Mucosa of gallbladder (tissue), 1 donor: ENCODE data around the gene MRTFA. TPM values are rescaled to one million over a fixed set of nuclear protein-coding genes. Genes with fewer than 3 reads are reported as not detected.

ENCODE experiments used
- DNase-seq: peaks from one replicate; pipeline ENCODE4 v3.0.0-alpha.2; 2020; ENCODE audit warnings: low spot score
- total RNA-seq: library from RNA; stranded (reverse); gene quantifications from one replicate; pipeline ENCODE4 v1.2.1, GENCODE V29; 2021
- donor health status: DM: no; HTN: no; CAD: no.

Gene MRTFA
- total RNA-seq, 1 donor from 2014 or later = 44.1 TPM

- DNase-seq = no peak
Measured at GRCh38 chr22:40411506-40411861, 225.0 kb downstream of the MRTFA start.

DNA sequence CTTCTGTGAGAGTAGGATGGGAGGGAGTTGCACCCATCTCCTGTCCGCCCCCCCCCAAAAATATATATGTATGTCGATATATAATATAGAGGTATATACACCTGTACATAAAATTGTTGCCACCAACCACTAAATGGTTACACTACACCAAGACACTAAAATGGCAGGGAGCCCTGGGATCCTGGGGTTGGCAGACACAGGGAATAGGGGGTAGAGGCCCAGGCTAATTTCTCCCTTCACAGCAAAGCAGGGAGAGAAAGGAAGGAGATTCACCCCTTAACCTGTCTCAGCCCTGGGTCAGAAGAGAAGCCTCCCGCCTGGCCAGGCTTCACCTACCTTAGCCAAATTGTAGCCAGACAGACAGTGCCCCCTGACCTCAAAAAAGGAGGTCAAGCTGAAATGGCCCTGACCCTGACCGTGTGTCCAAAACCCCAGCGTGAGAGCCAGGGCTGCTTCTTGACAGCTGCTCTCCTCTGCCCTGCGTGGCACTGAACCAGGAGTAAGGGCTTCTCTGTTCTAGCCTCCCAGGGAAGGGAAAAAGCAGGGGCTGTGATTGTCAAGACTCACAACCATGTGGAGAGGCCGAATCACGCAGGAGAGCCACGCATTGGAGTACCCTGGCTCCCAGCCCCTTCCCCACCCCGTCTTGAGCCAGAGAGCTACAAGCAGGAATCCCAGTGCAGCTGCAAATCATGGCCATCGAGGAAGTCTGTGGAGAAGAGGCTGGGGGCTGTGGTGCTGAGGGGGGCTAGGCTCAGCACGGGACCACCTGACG is 225.6 kb downstream of the MRTFA start:
- DNase-seq = no peak

DNA sequence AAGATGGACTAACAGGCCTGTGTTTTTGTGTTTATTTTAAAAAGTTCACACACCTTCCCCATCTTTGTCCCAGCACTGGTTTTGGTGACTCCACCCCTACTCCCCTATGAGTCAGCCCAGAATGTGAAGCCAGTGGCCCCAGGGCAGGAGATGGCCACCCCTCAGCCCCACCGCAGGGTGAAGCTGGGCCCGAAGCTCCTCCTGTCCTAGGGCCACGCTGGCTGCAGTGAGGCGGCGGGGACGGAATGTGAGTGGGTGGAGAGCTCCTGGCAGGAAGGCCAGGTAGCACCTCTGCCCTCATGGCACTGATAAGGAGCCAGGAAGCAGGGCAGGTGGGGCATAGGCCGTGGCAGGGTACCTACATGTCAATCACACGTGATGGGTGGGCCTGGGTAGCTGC is 226.2 kb downstream of the MRTFA start:
- no peak for DNase-seq

DNA sequence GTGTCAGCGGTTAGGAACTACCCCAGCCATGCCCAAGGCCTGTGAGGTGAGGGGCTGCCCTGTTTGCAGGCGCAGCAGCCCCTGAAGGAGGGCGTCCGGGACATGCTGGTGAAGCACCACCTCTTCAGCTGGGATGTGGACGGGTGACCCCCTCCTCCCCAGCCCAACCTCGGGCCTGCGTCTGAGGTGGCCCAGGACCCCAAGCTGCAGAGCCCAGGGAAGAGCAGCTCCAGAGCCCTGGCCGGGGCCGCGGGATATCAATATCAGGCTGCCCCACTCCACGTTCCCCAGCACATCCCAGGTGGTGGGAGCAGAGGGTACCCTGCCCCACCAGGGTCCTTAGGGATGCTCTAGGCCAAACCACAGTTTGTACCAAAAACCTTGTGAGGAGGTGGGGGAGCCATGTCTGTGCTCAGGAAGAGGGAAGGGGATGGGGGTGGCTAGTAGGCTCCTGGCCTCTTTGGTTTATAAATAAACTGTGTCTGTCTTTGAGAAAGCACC is 226.9 kb downstream of the MRTFA start:
- DNase-seq = no peak

GRCh38 chr22:40408718-40409612 is 227.6 kb downstream of the MRTFA start:
- no peak for DNase-seq

DNA sequence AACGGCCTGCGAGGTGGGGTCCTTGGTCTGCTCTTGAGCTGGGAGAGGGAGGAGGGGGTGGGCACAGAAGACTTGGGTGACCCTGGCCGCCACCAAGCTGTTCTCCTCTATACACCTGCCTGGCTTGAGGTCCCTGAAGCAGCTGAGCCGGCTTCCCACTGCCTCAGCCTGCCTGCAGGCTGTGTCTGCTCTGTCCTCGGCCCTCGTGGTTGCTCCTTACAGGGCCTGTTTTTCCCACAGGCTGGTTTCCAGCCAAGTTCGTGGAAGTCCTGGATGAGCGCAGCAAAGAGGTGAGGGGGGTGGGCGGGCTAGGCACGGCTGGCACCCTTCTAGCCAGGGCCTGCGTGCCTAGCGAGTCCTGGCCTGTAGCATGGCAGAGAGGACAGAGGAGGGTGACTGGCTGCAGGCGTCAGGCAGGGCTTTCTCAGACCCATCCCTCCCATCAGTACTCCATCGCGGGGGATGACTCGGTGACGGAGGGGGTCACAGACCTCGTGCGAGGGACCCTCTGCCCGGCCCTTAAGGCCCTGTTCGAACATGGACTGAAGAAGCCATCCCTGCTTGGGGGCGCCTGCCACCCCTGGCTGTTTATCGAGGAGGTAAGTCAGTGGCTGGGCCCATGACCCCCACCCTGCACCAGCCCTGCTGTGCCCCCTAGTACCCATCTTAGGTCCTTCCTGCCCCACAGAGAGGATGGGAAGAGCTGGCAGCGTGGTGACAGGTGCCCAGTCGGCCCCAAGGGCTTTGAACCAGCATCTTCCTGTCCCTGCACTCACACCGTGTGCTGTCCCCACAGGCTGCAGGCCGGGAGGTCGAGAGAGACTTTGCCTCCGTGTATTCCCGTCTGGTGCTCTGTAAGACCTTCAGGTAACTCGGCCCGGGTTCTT is 228.4 kb downstream of the MRTFA start:
- no peak for DNase-seq

DNA sequence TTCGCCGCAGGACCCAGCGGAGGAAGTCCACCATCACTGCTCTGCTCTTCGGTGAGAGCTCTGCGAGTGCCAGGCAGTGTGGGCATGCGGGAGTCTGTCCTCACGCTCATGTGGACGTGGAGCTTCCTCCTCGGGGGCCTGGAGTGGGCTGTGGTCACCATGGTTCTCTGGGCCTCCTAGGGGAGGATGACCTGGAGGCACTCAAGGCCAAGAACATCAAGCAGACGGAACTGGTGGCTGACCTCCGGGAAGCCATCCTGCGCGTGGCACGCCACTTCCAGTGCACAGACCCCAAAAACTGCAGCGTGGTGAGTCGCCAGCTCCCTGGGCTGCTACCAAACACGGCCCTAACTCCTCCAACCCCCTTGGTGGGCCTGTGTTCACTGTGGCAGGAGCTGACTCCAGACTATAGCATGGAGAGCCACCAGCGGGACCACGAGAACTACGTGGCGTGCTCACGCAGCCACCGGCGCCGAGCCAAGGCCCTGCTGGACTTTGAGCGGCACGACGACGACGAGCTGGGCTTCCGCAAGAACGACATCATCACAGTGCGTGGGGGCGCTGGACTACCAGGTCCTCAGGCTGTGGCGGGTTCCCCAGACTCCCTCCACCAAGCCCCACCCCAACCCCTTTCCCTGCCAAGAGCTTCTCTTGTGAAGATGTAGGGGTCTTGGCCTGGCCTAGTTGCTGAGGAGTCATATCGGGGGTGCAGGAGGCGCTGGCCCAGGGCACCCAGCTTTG is 229.3 kb downstream of the MRTFA start:
- DNase-seq = no peak

GRCh38 chr22:40406063-40406890 is 230.2 kb downstream of the MRTFA start:
- DNase-seq = no peak

DNA sequence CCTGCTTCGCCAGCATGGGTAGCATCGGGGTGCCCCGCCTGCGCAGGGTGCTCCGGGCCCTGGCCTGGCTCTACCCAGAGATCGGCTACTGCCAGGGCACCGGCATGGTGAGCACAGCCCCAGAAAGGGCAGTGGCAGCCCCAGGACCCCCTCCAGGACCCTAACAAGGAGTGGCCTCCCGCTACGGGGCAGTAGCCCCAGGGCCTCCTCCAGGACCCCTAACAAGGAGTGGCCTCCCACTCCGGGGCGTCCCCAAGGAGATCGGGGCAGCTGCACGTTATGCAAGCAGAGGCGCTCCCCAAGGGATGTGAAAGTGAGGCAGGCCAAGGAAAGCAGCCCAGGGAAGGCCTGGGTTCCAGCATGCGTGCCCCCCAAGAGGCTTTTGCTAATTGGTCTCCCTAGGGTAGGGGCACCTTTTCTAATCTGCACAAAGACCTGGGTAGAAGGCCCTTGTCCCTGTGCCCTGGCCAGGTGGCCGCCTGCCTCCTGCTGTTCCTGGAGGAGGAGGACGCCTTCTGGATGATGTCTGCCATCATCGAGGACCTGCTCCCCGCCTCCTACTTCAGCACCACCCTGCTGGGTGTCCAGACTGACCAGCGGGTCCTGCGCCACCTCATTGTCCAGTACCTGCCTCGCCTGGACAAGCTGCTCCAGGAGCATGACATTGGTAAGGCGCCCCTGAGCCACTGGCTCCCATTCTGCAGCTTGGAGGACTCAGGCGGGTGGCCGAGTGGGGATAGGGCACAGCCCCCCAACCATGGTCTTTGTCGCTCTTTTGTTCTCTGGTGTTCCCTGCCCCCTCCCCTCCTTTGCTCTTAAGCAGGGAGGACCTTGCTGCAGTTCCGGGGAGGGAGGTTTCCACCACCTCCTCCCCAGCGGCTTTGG is 231.1 kb downstream of the MRTFA start:
- DNase-seq = no peak

DNA sequence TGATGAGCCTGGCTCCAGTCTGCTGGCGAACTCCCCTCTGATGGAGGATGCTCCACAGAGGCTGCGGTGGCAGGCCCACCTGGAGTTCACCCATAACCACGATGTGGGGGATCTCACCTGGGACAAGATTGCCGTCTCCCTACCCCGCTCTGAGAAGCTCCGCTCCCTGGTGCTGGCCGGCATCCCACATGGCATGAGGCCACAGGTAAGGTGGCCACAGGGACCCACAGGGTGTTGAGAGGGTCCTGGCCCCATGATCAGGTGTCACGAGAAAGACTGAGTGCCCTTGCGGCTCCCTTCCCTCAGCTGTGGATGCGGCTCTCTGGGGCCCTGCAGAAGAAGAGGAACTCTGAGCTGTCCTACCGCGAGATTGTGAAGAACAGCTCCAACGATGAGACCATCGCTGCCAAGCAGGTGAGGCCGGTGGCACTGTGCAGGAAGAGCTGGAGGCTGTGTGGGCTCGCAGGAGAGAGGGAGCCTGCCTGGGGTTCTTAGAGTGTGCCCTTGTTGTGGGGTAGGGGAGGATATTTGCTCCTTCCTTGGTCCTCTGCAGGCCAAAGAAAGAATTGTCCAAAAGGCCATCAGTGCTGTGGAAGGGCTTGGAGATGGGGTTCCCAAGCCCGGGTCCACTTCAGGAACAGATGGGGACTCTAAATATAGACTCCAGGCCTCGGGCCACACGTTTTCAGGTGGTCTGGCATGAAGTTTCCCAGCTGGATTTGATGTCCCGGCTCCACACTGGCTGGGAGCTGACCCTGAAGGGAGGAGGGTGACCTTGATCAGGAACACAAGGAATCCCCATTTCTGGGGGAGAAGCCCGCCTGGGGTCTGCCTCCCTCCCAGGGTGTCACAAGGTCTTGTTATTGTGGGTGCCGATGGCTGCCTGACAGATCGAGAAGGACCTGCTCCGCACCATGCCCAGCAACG is 232.0 kb downstream of the MRTFA start:
- no peak for DNase-seq

- DNase-seq = no peak
Measured at GRCh38 chr22:40403651-40404050, 232.9 kb downstream of the MRTFA start.

- no peak for DNase-seq
Measured at GRCh38 chr22:40403141-40403540, 233.4 kb downstream of the MRTFA start.

DNA sequence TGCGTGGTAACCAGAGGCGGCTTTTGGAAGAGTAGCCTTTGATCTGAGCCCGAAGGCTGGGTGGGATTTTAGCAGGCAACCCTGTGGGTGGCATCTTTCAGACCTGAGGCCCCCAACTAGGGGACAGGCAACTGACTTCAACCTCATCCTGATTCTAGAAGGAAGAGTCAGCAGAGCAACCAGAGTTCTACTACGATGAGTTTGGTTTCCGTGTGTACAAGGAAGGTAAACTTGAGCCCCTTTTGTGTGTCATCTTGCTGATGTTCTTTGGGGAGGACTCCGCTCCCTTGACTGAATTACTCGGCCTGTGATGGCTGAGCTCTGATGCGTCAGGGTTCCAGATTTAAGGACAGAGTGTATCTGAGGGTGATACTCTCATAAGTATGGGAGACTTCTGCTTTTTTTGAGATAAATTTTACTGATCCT is 234.5 kb downstream of the MRTFA start:
- no peak for DNase-seq

DNA sequence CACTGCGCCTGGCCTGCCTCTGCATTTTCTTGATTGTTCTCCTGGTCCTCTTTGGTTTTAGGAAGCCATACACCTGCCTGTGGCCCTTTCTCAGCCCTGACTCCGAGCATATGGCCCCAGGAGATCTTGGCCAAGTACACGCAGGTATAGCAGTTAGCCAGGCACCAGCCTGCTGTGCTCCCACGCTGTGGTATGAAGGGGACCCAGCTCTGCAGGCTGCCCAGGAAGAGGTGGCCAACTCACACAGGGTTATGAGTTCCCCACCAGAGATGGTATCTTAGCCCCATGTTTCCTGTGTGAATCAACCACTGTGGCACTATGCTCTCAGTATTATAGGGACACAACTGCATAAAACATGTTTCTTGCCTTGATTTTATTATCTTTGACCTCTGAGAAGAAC is 235.0 kb downstream of the MRTFA start:
- DNase-seq = no peak

DNA sequence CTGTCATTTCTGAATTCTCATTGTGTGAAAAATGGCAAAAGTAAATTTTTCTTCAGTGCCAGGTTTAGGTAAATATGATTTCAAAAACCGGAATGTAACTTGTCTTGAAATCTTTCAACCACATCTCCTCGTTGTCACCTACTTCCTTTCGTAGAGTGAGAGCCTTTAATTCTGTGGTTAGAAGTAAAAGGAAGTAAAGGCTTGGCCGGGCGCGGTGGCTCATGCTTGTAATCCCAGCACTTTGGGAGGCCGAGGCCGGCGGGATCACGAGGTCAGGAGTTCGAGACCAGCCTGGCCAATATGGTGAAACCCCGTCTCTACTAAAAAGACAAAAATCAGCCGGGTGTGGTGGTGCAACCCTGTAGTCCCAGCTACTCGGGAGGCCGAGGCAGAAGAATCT is 236.4 kb downstream of the MRTFA start:
- DNase-seq = no peak

- DNase-seq = no peak
Measured at GRCh38 chr22:40399621-40400020, 236.9 kb downstream of the MRTFA start.

- DNase-seq = no peak
Measured at GRCh38 chr22:40397396-40397795, 239.1 kb downstream of the MRTFA start.

DNA sequence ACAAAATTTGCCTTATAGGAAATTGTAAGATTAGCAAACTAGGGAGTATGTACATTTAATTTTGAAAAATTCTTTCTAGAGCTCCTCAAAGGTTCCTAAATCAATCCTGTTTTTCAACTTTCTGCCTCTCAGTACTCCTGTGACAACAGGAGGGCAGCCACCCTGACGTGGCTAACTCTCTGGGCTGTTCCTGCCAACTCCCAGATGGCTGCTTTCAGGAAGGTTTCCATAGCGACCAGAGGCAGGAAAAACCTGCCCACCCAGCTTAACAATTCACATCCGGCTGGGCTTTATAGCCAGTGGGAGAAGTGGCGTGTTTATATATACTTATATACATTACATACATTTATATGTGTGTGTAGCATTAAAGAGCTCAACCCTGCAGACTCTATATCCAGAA is 239.6 kb downstream of the MRTFA start:
- DNase-seq = peak; percentile 71
